H9 (cell line): Measurements from ENCODE around the gene CHDH. TPM values are rescaled to one million over a fixed set of nuclear protein-coding genes. Genes with fewer than 3 reads are reported as not detected.

Experiments
- DNase-seq: peaks from one replicate; pipeline ENCODE4 v3.0.0-alpha.2; 2017
- H2AFZ ChIP-seq: one replicate; pipeline ENCODE4 v1.6.1; 2013; ENCODE audit warnings: mild to moderate bottlenecking, low read length, control low read depth, moderate library complexity
- H2AK5ac ChIP-seq: 2 replicates; pipeline ENCODE4 v1.6.1; 2013; ENCODE audit warnings: low read length, control low read depth, mixed read lengths; ENCODE audit not compliant: insufficient read length
- H2BK120ac ChIP-seq: one replicate; pipeline ENCODE4 v1.6.1; 2013; ENCODE audit warnings: low read depth, mild to moderate bottlenecking, low read length, control low read depth, inconsistent platforms; ENCODE audit not compliant: poor library complexity, severe bottlenecking
- H2BK12ac ChIP-seq: 2 replicates; pipeline ENCODE4 v1.6.1; 2013; ENCODE audit warnings: low read length, control low read depth, mixed read lengths, low read depth; ENCODE audit not compliant: insufficient read length
- H2BK15ac ChIP-seq: 2 replicates; pipeline ENCODE4 v1.6.1; 2013; ENCODE audit warnings: low read depth, low read length, control low read depth
- H2BK20ac ChIP-seq: one replicate; pipeline ENCODE4 v1.6.1; 2013; ENCODE audit warnings: low read depth, mild to moderate bottlenecking, low read length, control low read depth, inconsistent platforms; ENCODE audit not compliant: poor library complexity, severe bottlenecking
- H2BK5ac ChIP-seq: 2 replicates; pipeline ENCODE4 v1.6.1; 2013; ENCODE audit warnings: low read length, control low read depth, mixed read lengths; ENCODE audit not compliant: insufficient read length
- H3K14ac ChIP-seq: 2 replicates; pipeline ENCODE4 v1.6.1; 2013; ENCODE audit warnings: low read length, control low read depth; ENCODE audit not compliant: insufficient read depth
- H3K18ac ChIP-seq: 2 replicates; pipeline ENCODE4 v1.6.1; 2013; ENCODE audit warnings: low read depth, mild to moderate bottlenecking, mixed read lengths, low read length, control low read depth; ENCODE audit not compliant: insufficient read length
- H3K23ac ChIP-seq: 2 replicates; pipeline ENCODE4 v1.6.1; 2013; ENCODE audit warnings: low read length, control low read depth, mixed read lengths, low read depth; ENCODE audit not compliant: insufficient read length
- H3K23me2 ChIP-seq: 2 replicates; pipeline ENCODE4 v1.6.1; 2013; ENCODE audit warnings: low read depth, mild to moderate bottlenecking, mixed read lengths, low read length, control low read depth; ENCODE audit not compliant: insufficient read length, poor library complexity, severe bottlenecking
- H3K27ac ChIP-seq: 2 replicates; pipeline ENCODE4 v1.5.1; 2013; ENCODE audit warnings: low read length, control low read depth, mixed read lengths, low read depth; ENCODE audit not compliant: insufficient read length
- H3K27me3 ChIP-seq: 2 replicates; pipeline ENCODE4 v1.6.1; 2013; ENCODE audit warnings: low read length, control low read depth, inconsistent platforms; ENCODE audit not compliant: insufficient read depth
- H3K4ac ChIP-seq: 2 replicates; pipeline ENCODE4 v1.6.1; 2013; ENCODE audit warnings: low read depth, mild to moderate bottlenecking, control low read depth, inconsistent platforms, low read length, moderate library complexity
- H3K4me1 ChIP-seq: 2 replicates; pipeline ENCODE4 v1.6.1; 2013; ENCODE audit warnings: low read length, control low read depth, inconsistent platforms; ENCODE audit not compliant: insufficient read depth
- H3K4me2 ChIP-seq: 2 replicates; pipeline ENCODE4 v1.6.1; 2013; ENCODE audit warnings: low read length, control low read depth, mixed read lengths; ENCODE audit not compliant: insufficient read length, insufficient read depth
- H3K56ac ChIP-seq: 2 replicates; pipeline ENCODE4 v1.6.1; 2013; ENCODE audit warnings: low read depth, mild to moderate bottlenecking, mixed read lengths, low read length, control low read depth; ENCODE audit not compliant: insufficient read length
- H3K79me1 ChIP-seq: 2 replicates; pipeline ENCODE4 v1.6.1; 2013; ENCODE audit warnings: low read depth, mild to moderate bottlenecking, moderate library complexity, low read length, control low read depth, inconsistent platforms; ENCODE audit not compliant: insufficient read depth, poor library complexity, severe bottlenecking
- H3K79me2 ChIP-seq: 2 replicates; pipeline ENCODE4 v1.6.1; 2013; ENCODE audit warnings: low read length, control low read depth, inconsistent platforms; ENCODE audit not compliant: insufficient read depth
- H3K9ac ChIP-seq: 2 replicates; pipeline ENCODE4 v1.6.1; 2013; ENCODE audit warnings: low read length, control low read depth, mixed read lengths; ENCODE audit not compliant: insufficient read length; ENCODE audit errors: extremely low read depth
- H3K9me3 ChIP-seq: one replicate; pipeline ENCODE4 v1.6.1; 2013; ENCODE audit warnings: low read depth, low read length, inconsistent platforms; ENCODE audit not compliant: control insufficient read depth
- H3T11ph ChIP-seq: one replicate; pipeline ENCODE4 v1.6.1; 2013; ENCODE audit warnings: mild to moderate bottlenecking, low read length, control low read depth, inconsistent platforms
- H4K20me1 ChIP-seq: one replicate; pipeline ENCODE4 v1.6.1; 2013; ENCODE audit not compliant: control insufficient read depth, insufficient read length, insufficient read depth
- H4K5ac ChIP-seq: 2 replicates; pipeline ENCODE4 v1.6.1; 2013; ENCODE audit warnings: low read depth, mild to moderate bottlenecking, mixed read lengths, low read length, control low read depth; ENCODE audit not compliant: insufficient read length
- H4K8ac ChIP-seq: replicated peaks from 2 replicates; pipeline ENCODE4 v1.6.1; 2013; ENCODE audit warnings: low read length, control low read depth, mixed read lengths, low read depth; ENCODE audit not compliant: insufficient read length
- H4K91ac ChIP-seq: 2 replicates; pipeline ENCODE4 v1.6.1; 2013; ENCODE audit warnings: low read depth, mild to moderate bottlenecking, moderate library complexity, mixed read lengths, low read length, control low read depth; ENCODE audit not compliant: insufficient read length
- H3K27ac Mint-ChIP-seq, 3 experiments: 2 replicates in 2 of 3; 3 replicates in 1 of 3; pipeline ENCODE4 v1.8.0; 2020 to 2021; ENCODE audit warnings: mixed read lengths in 3 of 3, mild to moderate bottlenecking in 1 of 3, moderate library complexity in 1 of 3
- H3K27me3 Mint-ChIP-seq: 2 replicates; pipeline ENCODE4 v1.8.0; 2021; ENCODE audit warnings: low read depth, mild to moderate bottlenecking, moderate library complexity, mixed read lengths
- H3K36me3 Mint-ChIP-seq, 3 experiments: 2 replicates in 2 of 3; 3 replicates in 1 of 3; pipeline ENCODE4 v1.8.0; 2020 to 2021; ENCODE audit warnings: low read depth in 3 of 3, mixed read lengths in 3 of 3; ENCODE audit not compliant: insufficient read depth in 1 of 3
- H3K4me1 Mint-ChIP-seq, 2 experiments: 2 replicates each; pipeline ENCODE4 v1.8.0; 2020; ENCODE audit warnings: mixed read lengths in 2 of 2
- H3K4me3 Mint-ChIP-seq, 2 experiments: 2 replicates in 1 of 2; 3 replicates in 1 of 2; pipeline ENCODE4 v1.8.0; 2020 to 2021; ENCODE audit warnings: mild to moderate bottlenecking in 2 of 2, mixed read lengths in 2 of 2, moderate library complexity in 1 of 2
- H3K9me3 Mint-ChIP-seq, 2 experiments: 2 replicates in 1 of 2; 3 replicates in 1 of 2; pipeline ENCODE4 v1.8.0; 2020; ENCODE audit warnings: mild to moderate bottlenecking in 2 of 2, mixed read lengths in 2 of 2, moderate library complexity in 1 of 2
- CTCF ChIP-seq: fragments of 200-600 bp; sonication (generic); conservative IDR thresholded peaks from 3 replicates; pipeline ENCODE4 v1.8.0; 2021; ENCODE audit warnings: antibody characterized with exemption, mild to moderate bottlenecking
- WGBS: extraction: QIAGEN DNeasy Blood & Tissue Kit; methylation state at CpG from one replicate; pipeline ENCODE4 v1.1.7; 2013; ENCODE audit warnings: missing lambda C conversion rate, low lambda C conversion rate, mixed read lengths; ENCODE audit not compliant: insufficient read length; ENCODE audit errors: extremely low coverage; 5-methylcytosine and 5-hydroxymethylcytosine counted together
- total RNA-seq: library from RNA; stranded (reverse); gene quantifications from 2 replicates; pipeline ENCODE4 v1.2.1, GENCODE V29; 2021

CHDH gene
- total RNA-seq, 1 experiment from 2014 or later: 11.0 TPM

- no peak overlapping the region for H3K27ac Mint-ChIP-seq
- H3K36me3 Mint-ChIP-seq: no peaks in the 10 kb centered on the region; a peak in 1 of 7 replicates
- no peak overlapping the region for H3K14ac ChIP-seq
- no peak overlapping the region for H2BK120ac ChIP-seq
- no peak for DNase-seq
- no peak for TF ChIP-seq CTCF
- no peak overlapping the region for H3K4me3 Mint-ChIP-seq
- H3K27ac ChIP-seq: no peak overlapping the region
- peaks cover 7 to 10% of the 10 kb centered on the region in 2 experiments; a peak in 3 of 4 replicates for H3K4me1 Mint-ChIP-seq
- WGBS: no CpG with 5 or more reads among the region's 2 CpGs
- no peaks in the 10 kb centered on the region for H3K79me1 ChIP-seq
- no peak overlapping the region for H3K23ac ChIP-seq
- H4K20me1 ChIP-seq: no peaks in the 10 kb centered on the region
- no peak overlapping the region for H3K4me2 ChIP-seq
- H3K9ac ChIP-seq: no peak overlapping the region
- no peak overlapping the region for H4K5ac ChIP-seq
- no peak overlapping the region for H3K4ac ChIP-seq
- H3K18ac ChIP-seq: no peak overlapping the region
- no peak overlapping the region for H2BK15ac ChIP-seq
- no peak overlapping the region for H4K8ac ChIP-seq
- H3K9me3 ChIP-seq: no peaks in the 10 kb centered on the region
- no peaks in the 10 kb centered on the region for H3K27me3 ChIP-seq
- H2BK5ac ChIP-seq: no peak overlapping the region
- H3K4me1 ChIP-seq: no peaks in the 10 kb centered on the region
- no peak overlapping the region for H4K91ac ChIP-seq
- no peak overlapping the region for H3K56ac ChIP-seq
- H2BK12ac ChIP-seq: no peak overlapping the region
- peaks cover 3% of the 10 kb centered on the region; the same call in 1 of the 2 replicates for H3K27me3 Mint-ChIP-seq
- H3K23me2 ChIP-seq: no peaks in the 10 kb centered on the region
- no peak overlapping the region for H3T11ph ChIP-seq
- H2BK20ac ChIP-seq: no peak overlapping the region
- H3K79me2 ChIP-seq: no peaks in the 10 kb centered on the region
- H3K9me3 Mint-ChIP-seq: no peaks in the 10 kb centered on the region
- no peak overlapping the region for H2AFZ ChIP-seq
- H2AK5ac ChIP-seq: no peak overlapping the region
Observed at GRCh38 chr3:53780806-53781205, 65.4 kb downstream of the CHDH start.
